ENCODE measurements around the gene PTEN.
"Not testable (repeated sequence)": the region's sequence is repeated elsewhere in the genome, so short reads cannot be mapped to it uniquely, and the experiment has no call there.

PTEN gene

DNA sequence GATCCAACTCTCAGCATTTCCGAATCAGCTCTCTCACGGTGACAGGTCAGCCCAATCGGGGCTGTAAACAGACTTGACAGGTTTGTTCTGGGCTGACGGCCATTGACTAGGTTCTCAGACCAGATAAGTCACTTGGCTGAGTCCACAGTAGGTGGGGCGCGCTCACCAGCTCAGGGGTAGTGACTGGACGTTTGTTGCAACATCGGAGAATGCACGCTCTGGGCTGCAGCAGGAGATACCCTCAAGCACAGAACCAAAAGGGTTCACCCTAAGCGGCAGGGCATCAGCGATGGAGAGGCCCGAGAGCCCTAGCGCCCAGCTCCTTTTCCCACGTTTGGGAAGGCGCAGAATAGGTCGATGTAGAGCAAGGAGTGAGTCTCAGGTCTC, 1.9 kb upstream of the PTEN start:
- TF ChIP-seq CTCF (conservative IDR thresholded peaks at IDR 0.05; ENCODE audit: low read length), result peak; percentile 21; the same call in 1 of the 2 replicates
- H3K4me3 ChIP-seq (ENCODE audit: low read length), result peak overlapping the region; percentile 97
- DNase-seq (ENCODE audit: low read depth), result peak; percentile 80

DNA sequence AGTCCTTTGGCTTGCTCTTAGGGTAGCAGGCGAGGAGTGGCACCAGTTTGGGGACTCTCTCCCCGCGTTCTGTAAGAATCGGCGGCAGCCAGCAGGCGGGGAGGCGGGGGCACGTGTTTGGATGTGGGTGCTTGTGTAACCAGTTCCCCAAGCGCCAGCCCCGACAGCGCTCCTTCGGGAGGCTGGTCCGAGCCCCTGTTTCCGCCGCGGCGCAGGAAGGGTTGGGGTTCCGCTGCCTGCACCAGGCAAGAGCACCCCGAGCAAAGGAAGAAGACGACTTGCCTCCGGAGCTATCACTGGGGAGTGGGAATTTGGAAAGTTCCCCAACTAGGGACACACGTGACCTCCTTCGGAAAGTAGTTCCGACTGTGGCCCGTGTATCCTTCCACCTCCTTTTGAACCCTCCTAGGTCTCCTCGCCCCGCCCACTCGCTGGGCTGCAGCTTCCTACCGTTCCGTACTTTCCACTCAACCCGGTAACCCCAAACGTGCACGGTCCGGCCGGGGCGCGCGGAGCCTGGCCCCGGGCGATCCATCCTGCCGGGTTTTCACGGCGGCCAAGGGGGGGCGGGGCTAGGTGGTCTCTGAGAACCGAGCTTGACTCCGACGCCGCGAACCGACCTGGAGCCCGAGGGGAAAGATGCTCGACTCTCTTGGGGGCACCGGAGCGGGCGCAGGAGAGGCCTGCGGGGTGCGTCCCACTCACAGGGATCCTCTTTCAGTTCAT, 1.3 kb upstream of the PTEN start:
- peak; percentile 99 for DNase-seq (ENCODE audit: low read depth)
- no peak; the same call in 1 of the 2 replicates for TF ChIP-seq CTCF (conservative IDR thresholded peaks at IDR 0.05; ENCODE audit: low read length)
- H3K4me3 ChIP-seq (ENCODE audit: low read length), result peak overlapping the region; percentile 97

GRCh38 chr10:87862679-87863052, 759 bp upstream of the PTEN start:
- H3K4me3 ChIP-seq (ENCODE audit: low read length), result peak overlapping the region; percentile 97
- DNase-seq (ENCODE audit: low read depth), result no peak

GRCh38 chr10:87863951-87864495, 598 bp downstream of the PTEN start:
- peak overlapping the region; percentile 97 for H3K4me3 ChIP-seq (ENCODE audit: low read length)
- not testable (repeated sequence) for DNase-seq (ENCODE audit: low read depth)

More at GRCh38 chr10:87862679-87863052, 759 bp upstream of the PTEN start:
- TF ChIP-seq CTCF (conservative IDR thresholded peaks at IDR 0.05; ENCODE audit: low read length), result no peak

- H3K4me3 ChIP-seq (ENCODE audit: low read length), result peak overlapping the region; percentile 85
- DNase-seq (ENCODE audit: low read depth), result no peak
- TF ChIP-seq CTCF (conservative IDR thresholded peaks at IDR 0.05; ENCODE audit: low read length), result no peak
Observed at GRCh38 chr10:87864496-87865059, 1.2 kb downstream of the PTEN start.

GRCh38 chr10:87865241-87865881, 1.9 kb downstream of the PTEN start:
- DNase-seq (ENCODE audit: low read depth), result no peak
- H3K4me3 ChIP-seq (ENCODE audit: low read length), result peak overlapping the region; percentile 85
- TF ChIP-seq CTCF (conservative IDR thresholded peaks at IDR 0.05; ENCODE audit: low read length), result no peak

DNA sequence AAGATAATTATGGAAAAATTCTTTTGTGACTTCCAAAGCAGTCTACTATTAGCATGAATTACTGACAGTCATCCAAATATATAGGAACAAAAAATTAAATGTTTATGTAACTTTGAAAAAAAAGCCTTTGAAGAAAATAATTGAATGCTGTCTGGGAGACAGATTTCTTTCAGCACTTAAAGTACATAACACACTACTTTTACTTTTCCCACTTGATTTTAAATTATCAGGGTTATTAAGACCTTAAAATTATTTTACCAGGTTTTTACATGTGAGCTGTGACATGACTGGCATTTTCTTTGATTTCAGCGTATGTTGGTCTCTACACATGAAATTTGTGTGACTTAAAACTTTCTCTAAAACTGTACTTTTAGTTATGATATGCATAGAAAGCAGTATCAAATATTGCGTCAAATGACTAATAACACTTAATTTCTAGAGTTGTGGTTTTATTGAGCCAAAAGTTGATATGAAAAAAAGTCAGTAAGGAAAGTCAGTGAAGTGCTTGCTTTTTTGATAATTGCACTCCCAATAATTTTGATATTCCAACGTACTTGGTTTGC, 3.1 kb downstream of the PTEN start:
- peak overlapping the region; percentile 85 for H3K4me3 ChIP-seq (ENCODE audit: low read length)
- no peak for DNase-seq (ENCODE audit: low read depth)

More for the DNA sequence above, 3.1 kb downstream of the PTEN start:
- TF ChIP-seq CTCF (conservative IDR thresholded peaks at IDR 0.05; ENCODE audit: low read length), result no peak

Data from AG10803 (cell line).